ENCODE measurements around the gene PTGES3. TPM values are rescaled to one million over a fixed set of nuclear protein-coding genes. Genes with fewer than 3 reads are reported as not detected.
A peak's percentile ranks its signal among the peaks of the same experiment; 100 is the strongest.

Gene PTGES3
- total RNA-seq, 3 donors from 2014 or later (not counting 1 experiment from before 2014, with no cell fraction given), result 79.2 to 93.8 (median 93.4) TPM

DNA sequence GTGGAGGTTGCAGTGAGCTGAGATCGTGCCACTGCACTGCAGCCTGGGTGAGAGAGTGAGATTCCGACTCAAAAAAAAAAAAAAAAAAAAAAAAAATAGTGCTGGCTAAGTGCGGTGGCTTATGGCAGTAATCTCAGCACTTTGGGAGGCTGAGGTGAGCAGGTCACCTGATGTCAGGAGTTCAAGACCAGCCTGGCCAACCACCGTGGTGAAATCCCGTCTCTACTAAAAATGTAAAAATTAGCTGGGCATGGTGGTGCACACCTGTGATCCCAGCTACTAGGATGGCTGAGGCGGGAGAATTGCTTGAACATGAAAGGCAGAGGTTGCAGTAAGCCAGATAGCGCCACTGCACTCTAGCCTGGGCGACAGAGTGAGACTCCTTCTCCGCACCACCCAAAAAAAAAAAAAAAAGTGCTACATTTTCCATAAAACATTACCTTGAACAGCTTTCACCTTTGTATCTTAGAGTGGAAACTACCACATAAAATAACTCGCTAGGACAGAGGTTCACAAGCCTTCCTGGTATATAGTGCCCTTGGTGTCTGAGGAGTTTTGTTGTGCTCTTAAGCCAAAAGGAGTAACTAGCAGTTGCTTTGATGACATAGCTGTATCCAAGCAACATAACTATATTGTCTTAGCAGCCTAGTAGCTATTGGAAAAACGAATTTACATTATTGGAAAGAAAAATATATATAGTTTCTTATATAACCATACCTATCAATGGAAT is 11.1 kb downstream of the PTGES3 start:
- DNase-seq, result peak in 1 of 2 donors; percentile 32
- H3K36me3 Mint-ChIP-seq, result peaks cover 3% of the 10 kb centered on the region
- no peak overlapping the region for H3K4me3 Mint-ChIP-seq
- peak overlapping the region; percentile 16 to 44 for H3K27ac Mint-ChIP-seq
- TF ChIP-seq, protein P1, sequence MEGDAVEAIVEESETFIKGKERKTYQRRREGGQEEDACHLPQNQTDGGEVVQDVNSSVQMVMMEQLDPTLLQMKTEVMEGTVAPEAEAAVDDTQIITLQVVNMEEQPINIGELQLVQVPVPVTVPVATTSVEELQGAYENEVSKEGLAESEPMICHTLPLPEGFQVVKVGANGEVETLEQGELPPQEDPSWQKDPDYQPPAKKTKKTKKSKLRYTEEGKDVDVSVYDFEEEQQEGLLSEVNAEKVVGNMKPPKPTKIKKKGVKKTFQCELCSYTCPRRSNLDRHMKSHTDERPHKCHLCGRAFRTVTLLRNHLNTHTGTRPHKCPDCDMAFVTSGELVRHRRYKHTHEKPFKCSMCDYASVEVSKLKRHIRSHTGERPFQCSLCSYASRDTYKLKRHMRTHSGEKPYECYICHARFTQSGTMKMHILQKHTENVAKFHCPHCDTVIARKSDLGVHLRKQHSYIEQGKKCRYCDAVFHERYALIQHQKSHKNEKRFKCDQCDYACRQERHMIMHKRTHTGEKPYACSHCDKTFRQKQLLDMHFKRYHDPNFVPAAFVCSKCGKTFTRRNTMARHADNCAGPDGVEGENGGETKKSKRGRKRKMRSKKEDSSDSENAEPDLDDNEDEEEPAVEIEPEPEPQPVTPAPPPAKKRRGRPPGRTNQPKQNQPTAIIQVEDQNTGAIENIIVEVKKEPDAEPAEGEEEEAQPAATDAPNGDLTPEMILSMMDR (IDR thresholded peaks at IDR 0.05), result no peak
- H3K27me3 Mint-ChIP-seq (ENCODE audit: low read depth in 2 of 2), result no peaks in the 10 kb centered on the region
- Histone ChIP-seq H3K9me3 (ENCODE audit: control insufficient read depth, insufficient read depth, low read length) (no peaks in the 10 kb centered on the region), H3K4me3 (ENCODE audit: low read length) (no peak overlapping the region), H3K27me3 (ENCODE audit: control insufficient read depth, insufficient read depth, low read length) (no peaks in the 10 kb centered on the region), H3K4me1 (ENCODE audit: control insufficient read depth, insufficient read depth, low read length) (peaks cover 34% of the 10 kb centered on the region), H3K27ac (ENCODE audit: low read length) (no peak overlapping the region), H3K36me3 (ENCODE audit: control insufficient read depth, insufficient read depth, low read length) (peaks cover 6% of the 10 kb centered on the region)
- H3K9me3 Mint-ChIP-seq, result no peaks in the 10 kb centered on the region
- 85% methylated on average over 9 of the region's 11 CpGs for WGBS (ENCODE audit: insufficient coverage)
- intact Hi-C loops (cut with micrococcal nuclease), result no loop called here
- peak in 2 of 3 donors; percentile 35 to 38 for ATAC-seq
- H3K4me1 Mint-ChIP-seq, result peaks cover 30 to 43% of the 10 kb centered on the region in 2 donors

DNA sequence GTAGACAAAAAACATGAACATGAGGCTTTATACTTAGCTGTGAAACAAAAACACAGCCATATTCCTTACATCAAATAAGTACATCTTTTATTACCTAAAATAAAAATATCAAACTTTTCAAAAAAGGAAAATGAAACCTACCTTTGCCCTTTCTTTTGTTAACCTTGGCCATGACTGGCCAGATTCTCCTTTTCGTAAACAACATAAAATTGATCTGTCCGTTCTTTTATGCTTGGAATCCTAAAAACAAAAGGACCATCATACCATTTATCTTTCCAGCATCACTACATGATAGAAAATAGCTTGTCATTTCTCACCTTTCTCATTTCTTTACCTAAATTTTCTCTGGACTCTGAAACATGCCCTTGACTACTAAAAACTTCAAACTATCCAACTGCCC is 16.5 kb downstream of the PTGES3 start:
- peaks cover 22 to 26% of the 10 kb centered on the region in 2 donors for H3K4me1 Mint-ChIP-seq
- WGBS (ENCODE audit: insufficient coverage), result 94% methylated on average over 2 of the region's 2 CpGs
- Histone ChIP-seq H3K27me3 (ENCODE audit: control insufficient read depth, insufficient read depth, low read length) (no peaks in the 10 kb centered on the region), H3K36me3 (ENCODE audit: control insufficient read depth, insufficient read depth, low read length) (peaks cover 48% of the 10 kb centered on the region), H3K9me3 (ENCODE audit: control insufficient read depth, insufficient read depth, low read length) (no peaks in the 10 kb centered on the region), H3K4me3 (ENCODE audit: low read length) (no peak overlapping the region), H3K27ac (ENCODE audit: low read length) (no peak overlapping the region), H3K4me1 (ENCODE audit: control insufficient read depth, insufficient read depth, low read length) (peaks cover 9% of the 10 kb centered on the region)
- intact Hi-C loops (cut with micrococcal nuclease), result no loop called here
- H3K4me3 Mint-ChIP-seq, result no peak overlapping the region
- TF ChIP-seq, protein P1 (IDR thresholded peaks at IDR 0.05), result no peak
- H3K9me3 Mint-ChIP-seq, result no peaks in the 10 kb centered on the region
- no peaks in the 10 kb centered on the region for H3K27me3 Mint-ChIP-seq (ENCODE audit: low read depth in 2 of 2)
- peak overlapping the region in 1 of 2 donors; percentile 75 for H3K27ac Mint-ChIP-seq
- ATAC-seq, result no peak
- H3K36me3 Mint-ChIP-seq, result peaks cover 9% of the 10 kb centered on the region
- DNase-seq, result no peak

DNA sequence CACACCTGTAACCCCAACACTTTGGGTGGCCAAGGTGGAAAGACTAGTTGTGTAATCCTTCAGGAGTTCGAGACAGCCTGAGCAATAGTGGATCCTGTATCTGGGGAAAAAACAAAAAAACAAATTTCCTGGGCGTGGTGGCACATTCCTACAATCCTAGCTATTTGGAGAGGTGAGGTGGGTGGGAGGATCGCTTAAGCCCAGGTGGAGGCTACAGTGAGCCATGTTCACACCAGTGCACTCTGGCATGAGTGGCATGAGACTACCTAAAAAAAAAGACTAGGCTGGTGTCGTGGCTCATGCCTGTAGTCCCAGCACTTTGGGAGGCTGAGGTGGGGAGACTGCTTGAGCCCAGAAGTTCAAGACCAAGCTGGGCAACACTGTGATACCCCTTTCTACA is 17.2 kb downstream of the PTGES3 start:
- H3K27ac ChIP-seq (ENCODE audit: low read length), result no peak overlapping the region
- intact Hi-C loops (cut with micrococcal nuclease), result no loop called here

More for the DNA sequence above, 17.2 kb downstream of the PTGES3 start:
- Histone ChIP-seq H3K9me3 (ENCODE audit: control insufficient read depth, insufficient read depth, low read length) (no peaks in the 10 kb centered on the region), H3K4me1 (ENCODE audit: control insufficient read depth, insufficient read depth, low read length) (peaks cover 7% of the 10 kb centered on the region), H3K27me3 (ENCODE audit: control insufficient read depth, insufficient read depth, low read length) (no peaks in the 10 kb centered on the region), H3K36me3 (ENCODE audit: control insufficient read depth, insufficient read depth, low read length) (peaks cover 56% of the 10 kb centered on the region), H3K4me3 (ENCODE audit: low read length) (no peak overlapping the region)
- WGBS (ENCODE audit: insufficient coverage), result 93% methylated on average over 4 of the region's 4 CpGs
- H3K4me1 Mint-ChIP-seq, result peaks cover 17 to 21% of the 10 kb centered on the region in 2 donors
- DNase-seq (no peak), ATAC-seq (no peak)
- TF ChIP-seq, protein P1 (IDR thresholded peaks at IDR 0.05), result no peak
- H3K9me3 Mint-ChIP-seq, result no peaks in the 10 kb centered on the region
- H3K27me3 Mint-ChIP-seq (ENCODE audit: low read depth in 2 of 2), result no peaks in the 10 kb centered on the region
- H3K36me3 Mint-ChIP-seq, result peaks cover 9% of the 10 kb centered on the region
- H3K27ac Mint-ChIP-seq, result no peak overlapping the region
- no peak overlapping the region for H3K4me3 Mint-ChIP-seq

All from natural killer cell (primary cell).